K562 (cell line): ENCODE results near the gene SLC5A11. TPM values are rescaled to one million over a fixed set of nuclear protein-coding genes. Genes with fewer than 3 reads are reported as not detected.

Experiments
- ATAC-seq: fragments of 200-7000 bp; cut with Tn5 transposase; 3 replicates; pipeline ENCODE4 v1.9.1; 2020; ENCODE audit warnings: moderate library complexity
- BruUV-seq: library from RNA; stranded (reverse); fragments of 400-500 nt; replicated peaks from 2 replicates; lab custom pipeline; 2021; lab: Mats Ljungman, UMichigan
- CTCF ChIA-PET: fragments of 300-600 bp; formaldehyde crosslinking; extraction: SDS; loops from one replicate; lab custom pipeline; 2021; ENCODE audit warnings: low intra/inter-chr PET ratio; lab: Yijun Ruan, JAX
- POLR2A ChIA-PET: fragments of 300-600, 350-650 bp; sonication (Branson Sonifier 250); formaldehyde crosslinking; extraction: SDS; loops from one replicate; lab custom pipeline; 2021; ENCODE audit warnings: antibody characterized with exemption, inconsistent platforms; lab: Yijun Ruan, JAX
- DNase-seq, 4 experiments: peaks; one replicate each; pipeline versions ENCODE4 v3.0.0 to v3.0.0-alpha.2; 2011 to 2018; ENCODE audit warnings: low spot score in 3 of 4, mixed read lengths in 3 of 4; ENCODE audit errors: extremely low read depth in 1 of 4
- FAIRE-seq: peaks from 2 replicates; lab custom pipeline; 2011; peaks lifted over from hg19 to GRCh38; lab: Jason Lieb, UNC
- H2AFZ ChIP-seq: 2 replicates; pipeline ENCODE4 v1.6.0; 2011; ENCODE audit warnings: low read depth, low read length, control low read depth, inconsistent platforms
- H3K27ac ChIP-seq: fragments of 200-600 bp; 3 replicates; pipeline ENCODE4 v1.8.0; 2011; ENCODE audit warnings: low read depth, mild to moderate bottlenecking, control low read depth, inconsistent platforms, low read length, moderate library complexity, mixed read lengths; ENCODE audit errors: extremely low read depth
- H3K27me3 ChIP-seq, 2 experiments: fragments of 300-600 bp in 1 of 2; 2 replicates in 1 of 2; 3 replicates in 1 of 2; pipeline versions ENCODE4 v1.6.0 to v1.8.0; 2011; ENCODE audit warnings: inconsistent platforms in 2 of 2, low read length in 2 of 2, mild to moderate bottlenecking in 1 of 2, mixed read lengths in 1 of 2, moderate library complexity in 1 of 2; ENCODE audit not compliant: control insufficient read depth in 2 of 2, insufficient read depth in 2 of 2
- H3K36me3 ChIP-seq: fragments of 300-600 bp; 3 replicates; pipeline ENCODE4 v1.8.0; 2011; ENCODE audit warnings: mild to moderate bottlenecking, low read length, inconsistent platforms; ENCODE audit not compliant: control insufficient read depth, insufficient read depth
- H3K4me1 ChIP-seq, 2 experiments: fragments of 200-600 bp in 1 of 2; replicated peaks in 1 of 2; 2 replicates in 1 of 2; 3 replicates in 1 of 2; pipeline versions ENCODE4 v1.5.1 to v1.8.0; 2011; ENCODE audit warnings: inconsistent platforms in 2 of 2, low read length in 2 of 2, mild to moderate bottlenecking in 1 of 2, mixed read lengths in 1 of 2, moderate library complexity in 1 of 2; ENCODE audit not compliant: control insufficient read depth in 2 of 2, insufficient read depth in 2 of 2
- H3K4me2 ChIP-seq: 2 replicates; pipeline ENCODE4 v1.6.1; 2011; ENCODE audit warnings: low read length, control low read depth, inconsistent platforms, mixed read lengths; ENCODE audit not compliant: insufficient read depth
- H3K4me3 ChIP-seq: fragments of 200-600 bp; sonication (generic), shearing (Covaris generic); 2 replicates; pipeline ENCODE4 v1.5.1; 2016; ENCODE audit warnings: control low read depth, inconsistent platforms
- H3K79me2 ChIP-seq: fragments of 200-600 bp; 3 replicates; pipeline ENCODE4 v1.8.0; 2011; ENCODE audit warnings: low read length, inconsistent platforms; ENCODE audit not compliant: control insufficient read depth, insufficient read depth
- H3K9ac ChIP-seq, 2 experiments: 2 replicates each; pipeline versions ENCODE4 v1.6.0 to v1.6.1; 2011; ENCODE audit warnings: low read depth in 2 of 2, low read length in 2 of 2, control low read depth in 1 of 2, inconsistent platforms in 1 of 2, mild to moderate bottlenecking in 1 of 2, mixed read lengths in 1 of 2; ENCODE audit not compliant: insufficient read depth in 1 of 2
- H3K9me1 ChIP-seq: one replicate; pipeline ENCODE4 v1.6.0; 2011; ENCODE audit warnings: inconsistent platforms, mild to moderate bottlenecking, low read length, moderate library complexity; ENCODE audit not compliant: control insufficient read depth, insufficient read depth
- H3K9me3 ChIP-seq: replicated peaks from 2 replicates; pipeline ENCODE4 v1.5.1; 2011; ENCODE audit warnings: low read depth, low read length, inconsistent platforms; ENCODE audit not compliant: control insufficient read depth, insufficient read depth
- H4K20me1 ChIP-seq: replicated peaks from 2 replicates; pipeline ENCODE4 v1.6.1; 2011; ENCODE audit warnings: low read length, inconsistent platforms, mixed read lengths; ENCODE audit not compliant: control insufficient read depth, insufficient read depth
- NUFIP1 ChIP-seq: fragments of 450-650 bp; IDR thresholded peaks from 2 replicates; pipeline ENCODE4 v1.6.1; 2018; ENCODE audit not compliant: partially characterized antibody
- WGBS: fragments of 100-300 bp; shearing (Covaris generic); methylation state at CpG from one replicate; pipeline ENCODE4 v1.1.6; 2016; ENCODE audit warnings: low coverage, mixed read lengths; ENCODE audit not compliant: insufficient coverage; ENCODE audit errors: missing lambda C conversion rate; 5-methylcytosine and 5-hydroxymethylcytosine counted together
- in situ Hi-C: fragments of 300-500 bp; cut with MboI; formaldehyde crosslinking; loops from 4 replicates; pipeline ENCODE4 v1.15.0; 2018; ENCODE audit warnings: inconsistent platforms, mixed read lengths
- intact Hi-C: fragments of 100-400 bp; cut with micrococcal nuclease; formaldehyde crosslinking; loops from 2 replicates; pipeline ENCODE4 v1.14.2; 2022
- polyA plus RNA-seq, 8 experiments: library from polyadenylated mRNA; depleted of rRNA in 4 of 8; stranded (reverse) in 5 of 8; unstranded in 3 of 8; fragments of >200 nt; fragmentation: Nextera tagmentation in 2 of 8; fragmentation: Illumina TruSeq in 1 of 8; extraction: Ambion mirVana in 2 of 8; extraction: Trizol in 1 of 8; gene quantifications; 2 replicates each; pipeline versions ENCODE4 v1.2.1 to v1.2.3, GENCODE V29; 2011 to 2014; ENCODE audit warnings: inconsistent platforms in 1 of 8, missing spikeins in 1 of 8
- total RNA-seq, 7 experiments: library from RNA; depleted of rRNA in 6 of 7; stranded (reverse); fragments of >200 nt in 6 of 7; fragmentation: Illumina TruSeq in 2 of 7; extraction: Trizol in 2 of 7; gene quantifications; 2 replicates each; pipeline versions ENCODE4 v1.2.1 to v1.2.3, GENCODE V29; 2011 to 2021; ENCODE audit warnings: low replicate concordance in 1 of 7
- TF ChIP-seq, protein P1 (sequence below): fragments of 450-650 bp; formaldehyde crosslinking; IDR thresholded peaks from 2 replicates; pipeline ENCODE4 v1.4.0; 2020; ENCODE audit warnings: mild to moderate bottlenecking
- TF ChIP-seq, protein P2 (sequence below), 2 experiments: fragments of 450-650 bp in 1 of 2; sonication (generic) in 1 of 2; formaldehyde crosslinking in 1 of 2; IDR thresholded peaks; 2 replicates each; pipeline versions ENCODE4 v1.7.1 to v1.9.0; 2016 to 2022; ENCODE audit warnings: inconsistent platforms in 1 of 2, mild to moderate bottlenecking in 1 of 2, missing genetic modification reagents in 1 of 2
- TF ChIP-seq, protein P3 (sequence below): sonication (generic); IDR thresholded peaks from 2 replicates; pipeline ENCODE4 v1.6.1; 2016
- TF ChIP-seq, protein P4 (sequence below): fragments of 200-800 bp; sonication (Bioruptor generic); IDR thresholded peaks from 2 replicates; pipeline ENCODE4 v1.6.1; 2017; ENCODE audit warnings: missing genetic modification characterization, missing compliant biosample characterization

The SLC5A11 gene
- total and polyA plus RNA-seq, 9 of the 15 experiments (the other 6 are each of a cell fraction or from before 2014, with no cell fraction given), result 0.04 to 0.25 (median 0.11) TPM; not detected in 3

DNA sequence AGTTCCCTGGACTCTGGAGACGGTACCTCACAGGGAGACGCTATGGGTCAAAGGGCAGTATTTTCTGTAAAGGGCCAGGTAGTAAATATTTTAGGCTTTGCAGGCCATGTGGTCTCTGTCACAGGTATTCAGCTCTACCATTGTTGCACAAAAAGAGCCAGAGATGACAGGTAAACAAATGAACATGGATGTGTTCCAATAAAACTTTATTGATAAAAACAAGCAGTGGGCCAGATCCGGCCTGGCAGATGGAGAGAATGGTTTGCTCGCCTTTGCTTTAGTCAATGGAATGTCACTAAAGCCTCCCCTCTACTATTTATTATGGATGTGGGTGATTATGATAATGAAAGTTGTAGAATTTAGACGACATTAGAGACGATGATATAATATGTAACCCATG is 8.9 kb upstream of the SLC5A11 start:
- Histone ChIP-seq H3K4me2 (no peak overlapping the region), H3K27ac (no peak overlapping the region), H3K9me3 (no peaks in the 10 kb centered on the region), H3K36me3 (no peaks in the 10 kb centered on the region; the same call in 2 of the 3 replicates), H3K79me2 (no peaks in the 10 kb centered on the region), H2AFZ (no peak overlapping the region), H3K4me1 (peaks cover 15 to 19% of the 10 kb centered on the region in 2 experiments), H3K27me3 (no peaks in the 10 kb centered on the region), H3K9ac (no peak overlapping the region), H3K4me3 (no peak overlapping the region), H3K9me1 (no peaks in the 10 kb centered on the region), H4K20me1 (no peaks in the 10 kb centered on the region)
- DNase-seq (no peak), ATAC-seq (no peak), FAIRE-seq (no peak)
- TF ChIP-seq, protein P1, sequence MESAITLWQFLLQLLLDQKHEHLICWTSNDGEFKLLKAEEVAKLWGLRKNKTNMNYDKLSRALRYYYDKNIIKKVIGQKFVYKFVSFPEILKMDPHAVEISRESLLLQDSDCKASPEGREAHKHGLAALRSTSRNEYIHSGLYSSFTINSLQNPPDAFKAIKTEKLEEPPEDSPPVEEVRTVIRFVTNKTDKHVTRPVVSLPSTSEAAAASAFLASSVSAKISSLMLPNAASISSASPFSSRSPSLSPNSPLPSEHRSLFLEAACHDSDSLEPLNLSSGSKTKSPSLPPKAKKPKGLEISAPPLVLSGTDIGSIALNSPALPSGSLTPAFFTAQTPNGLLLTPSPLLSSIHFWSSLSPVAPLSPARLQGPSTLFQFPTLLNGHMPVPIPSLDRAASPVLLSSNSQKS, result no peak
- TF ChIP-seq, protein P2, sequence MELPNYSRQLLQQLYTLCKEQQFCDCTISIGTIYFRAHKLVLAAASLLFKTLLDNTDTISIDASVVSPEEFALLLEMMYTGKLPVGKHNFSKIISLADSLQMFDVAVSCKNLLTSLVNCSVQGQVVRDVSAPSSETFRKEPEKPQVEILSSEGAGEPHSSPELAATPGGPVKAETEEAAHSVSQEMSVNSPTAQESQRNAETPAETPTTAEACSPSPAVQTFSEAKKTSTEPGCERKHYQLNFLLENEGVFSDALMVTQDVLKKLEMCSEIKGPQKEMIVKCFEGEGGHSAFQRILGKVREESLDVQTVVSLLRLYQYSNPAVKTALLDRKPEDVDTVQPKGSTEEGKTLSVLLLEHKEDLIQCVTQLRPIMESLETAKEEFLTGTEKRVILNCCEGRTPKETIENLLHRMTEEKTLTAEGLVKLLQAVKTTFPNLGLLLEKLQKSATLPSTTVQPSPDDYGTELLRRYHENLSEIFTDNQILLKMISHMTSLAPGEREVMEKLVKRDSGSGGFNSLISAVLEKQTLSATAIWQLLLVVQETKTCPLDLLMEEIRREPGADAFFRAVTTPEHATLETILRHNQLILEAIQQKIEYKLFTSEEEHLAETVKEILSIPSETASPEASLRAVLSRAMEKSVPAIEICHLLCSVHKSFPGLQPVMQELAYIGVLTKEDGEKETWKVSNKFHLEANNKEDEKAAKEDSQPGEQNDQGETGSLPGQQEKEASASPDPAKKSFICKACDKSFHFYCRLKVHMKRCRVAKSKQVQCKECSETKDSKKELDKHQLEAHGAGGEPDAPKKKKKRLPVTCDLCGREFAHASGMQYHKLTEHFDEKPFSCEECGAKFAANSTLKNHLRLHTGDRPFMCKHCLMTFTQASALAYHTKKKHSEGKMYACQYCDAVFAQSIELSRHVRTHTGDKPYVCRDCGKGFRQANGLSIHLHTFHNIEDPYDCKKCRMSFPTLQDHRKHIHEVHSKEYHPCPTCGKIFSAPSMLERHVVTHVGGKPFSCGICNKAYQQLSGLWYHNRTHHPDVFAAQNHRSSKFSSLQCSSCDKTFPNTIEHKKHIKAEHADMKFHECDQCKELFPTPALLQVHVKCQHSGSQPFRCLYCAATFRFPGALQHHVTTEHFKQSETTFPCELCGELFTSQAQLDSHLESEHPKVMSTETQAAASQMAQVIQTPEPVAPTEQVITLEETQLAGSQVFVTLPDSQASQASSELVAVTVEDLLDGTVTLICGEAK (IDR thresholded peaks at IDR 0.05), result peak; percentile 95
- TF ChIP-seq, protein P2 (CRISPR knock-in tag; IDR thresholded peaks at IDR 0.05), result peak; percentile 92
- TF ChIP-seq, protein P3, sequence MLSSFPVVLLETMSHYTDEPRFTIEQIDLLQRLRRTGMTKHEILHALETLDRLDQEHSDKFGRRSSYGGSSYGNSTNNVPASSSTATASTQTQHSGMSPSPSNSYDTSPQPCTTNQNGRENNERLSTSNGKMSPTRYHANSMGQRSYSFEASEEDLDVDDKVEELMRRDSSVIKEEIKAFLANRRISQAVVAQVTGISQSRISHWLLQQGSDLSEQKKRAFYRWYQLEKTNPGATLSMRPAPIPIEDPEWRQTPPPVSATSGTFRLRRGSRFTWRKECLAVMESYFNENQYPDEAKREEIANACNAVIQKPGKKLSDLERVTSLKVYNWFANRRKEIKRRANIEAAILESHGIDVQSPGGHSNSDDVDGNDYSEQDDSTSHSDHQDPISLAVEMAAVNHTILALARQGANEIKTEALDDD, result no peak
- TF ChIP-seq, protein P4, sequence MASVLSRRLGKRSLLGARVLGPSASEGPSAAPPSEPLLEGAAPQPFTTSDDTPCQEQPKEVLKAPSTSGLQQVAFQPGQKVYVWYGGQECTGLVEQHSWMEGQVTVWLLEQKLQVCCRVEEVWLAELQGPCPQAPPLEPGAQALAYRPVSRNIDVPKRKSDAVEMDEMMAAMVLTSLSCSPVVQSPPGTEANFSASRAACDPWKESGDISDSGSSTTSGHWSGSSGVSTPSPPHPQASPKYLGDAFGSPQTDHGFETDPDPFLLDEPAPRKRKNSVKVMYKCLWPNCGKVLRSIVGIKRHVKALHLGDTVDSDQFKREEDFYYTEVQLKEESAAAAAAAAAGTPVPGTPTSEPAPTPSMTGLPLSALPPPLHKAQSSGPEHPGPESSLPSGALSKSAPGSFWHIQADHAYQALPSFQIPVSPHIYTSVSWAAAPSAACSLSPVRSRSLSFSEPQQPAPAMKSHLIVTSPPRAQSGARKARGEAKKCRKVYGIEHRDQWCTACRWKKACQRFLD (CRISPR knock-in tag), result no peak
- TF ChIP-seq NUFIP1, result no peak
- CTCF ChIA-PET, result no interaction called here
- BruUV-seq, result no TSS peak
- in situ Hi-C loops (loop anchor here (10.0 kb wide), 1 partner anchor 388 kb away; no protein-coding TSS in a partner anchor), intact Hi-C loops (loop anchor here (10.0 kb wide), 1 partner anchor 388 kb away; no protein-coding TSS in a partner anchor)
- WGBS, result 93% methylated on average over 6 of the region's 6 CpGs
- POLR2A ChIA-PET, result interaction anchor here (0.6 kb wide), 1 partner anchor 178 kb away, joined by 3 read pairs; no protein-coding TSS in a partner anchor
